GM21825 (cell line): ENCODE results near the gene C2orf78.

Experiments
- ATAC-seq: cut with Tn5 transposase; IDR thresholded peaks from one replicate; pipeline ENCODE4 v1.9.1; 2021; ENCODE audit warnings: mild to moderate bottlenecking, moderate library complexity; ENCODE audit not compliant: unreplicated experiment

C2orf78 gene

GRCh38 chr2:73836141-73836943 lies 52.4 kb downstream of the C2orf78 start:
- no peak for ATAC-seq

- ATAC-seq = no peak
These were observed 54.0 kb downstream of the C2orf78 start for GRCh38 chr2:73837847-73838585.

- ATAC-seq = no peak
These were observed 55.0 kb downstream of the C2orf78 start for GRCh38 chr2:73838889-73839534.

- ATAC-seq = no peak
These were observed 55.8 kb downstream of the C2orf78 start for GRCh38 chr2:73839653-73840411.

GRCh38 chr2:73841912-73842738 lies 58.1 kb downstream of the C2orf78 start:
- no peak for ATAC-seq

- no peak for ATAC-seq
These were observed 58.7 kb downstream of the C2orf78 start for GRCh38 chr2:73842739-73843019.

- ATAC-seq = no peak
These were observed 60.1 kb downstream of the C2orf78 start for GRCh38 chr2:73844087-73844486.

GRCh38 chr2:73850009-73850408 lies 66.0 kb downstream of the C2orf78 start:
- ATAC-seq = no peak

GRCh38 chr2:73851274-73851673 lies 67.3 kb downstream of the C2orf78 start:
- no peak for ATAC-seq

GRCh38 chr2:73852020-73852419 lies 68.0 kb downstream of the C2orf78 start:
- ATAC-seq = no peak

- no peak for ATAC-seq
These were observed 71.5 kb downstream of the C2orf78 start for GRCh38 chr2:73855526-73855925.

GRCh38 chr2:73856214-73856613 lies 72.2 kb downstream of the C2orf78 start:
- no peak for ATAC-seq

GRCh38 chr2:73859721-73860586 lies 76.0 kb downstream of the C2orf78 start:
- ATAC-seq = no peak

GRCh38 chr2:73862987-73863386 lies 79.0 kb downstream of the C2orf78 start:
- ATAC-seq = no peak
